ENCODE results near the gene SBDS. TPM values are rescaled to one million over a fixed set of nuclear protein-coding genes. Genes with fewer than 3 reads are reported as not detected.

The SBDS gene
- total RNA-seq, 6 donors from 2014 or later, result 34.6 to 172 (median 113) TPM

GRCh38 chr7:66946545-66946944 lies 48.8 kb downstream of the SBDS start:
- whole genome bisulfite sequencing, 2 donors, result 29 to 34% methylated on average over 2 of the region's 2 CpGs
- Histone ChIP-seq H3K27ac (peak overlapping the region in 2 of 4 donors; percentile 12 to 26), H3K9me3 (no peaks in the 10 kb centered on the region), H3K27me3 (no peaks in the 10 kb centered on the region), H3K4me3 (no peak overlapping the region), H3K36me3 (peaks cover 53 to 99% (median 72%) of the 10 kb centered on the region in 4 donors), H3K4me1 (peaks cover 0 to 11% (median 5%) of the 10 kb centered on the region in 4 donors)
- DNase-seq, result no peak
- ATAC-seq (ENCODE audit: low FRiP score in 2 of 2), result no peak
- no peak for TF ChIP-seq CTCF (IDR thresholded peaks at IDR 0.05)
- no peak for TF ChIP-seq POLR2A (IDR thresholded peaks at IDR 0.05)
- TF ChIP-seq EP300 (IDR thresholded peaks at IDR 0.05), result no peak
- no peak for TF ChIP-seq POLR2AphosphoS5 (IDR thresholded peaks at IDR 0.05)

- WGBS, 2 donors, result 83 to 89% methylated on average over 4 of the region's 4 CpGs
- peaks cover 0 to 3% (median 0%) of the 10 kb centered on the region in 4 donors for H3K4me1 ChIP-seq
- no peak overlapping the region for H3K4me3 ChIP-seq
- TF ChIP-seq POLR2AphosphoS5 (IDR thresholded peaks at IDR 0.05) (no peak), POLR2A (IDR thresholded peaks at IDR 0.05) (no peak), CTCF (IDR thresholded peaks at IDR 0.05) (no peak), EP300 (IDR thresholded peaks at IDR 0.05) (no peak)
- H3K27me3 ChIP-seq, result no peaks in the 10 kb centered on the region
- H3K9me3 ChIP-seq, result no peaks in the 10 kb centered on the region
- no peak for ATAC-seq (ENCODE audit: low FRiP score in 2 of 2)
- H3K27ac ChIP-seq, result no peak overlapping the region
- DNase-seq, result no peak
- H3K36me3 ChIP-seq, result peaks cover 12 to 34% (median 22%) of the 10 kb centered on the region in 4 donors
Measured at GRCh38 chr7:66939325-66939724, 56.1 kb downstream of the SBDS start.

- WGBS, 2 donors, result 96 to 98% methylated on average over 4 of the region's 4 CpGs
- ATAC-seq (ENCODE audit: low FRiP score in 2 of 2), result no peak
- Histone ChIP-seq H3K27me3 (no peaks in the 10 kb centered on the region), H3K9me3 (no peaks in the 10 kb centered on the region), H3K4me3 (no peak overlapping the region), H3K4me1 (peaks cover 0 to 7% (median 5%) of the 10 kb centered on the region in 4 donors), H3K36me3 (peaks cover 7 to 20% (median 13%) of the 10 kb centered on the region in 4 donors), H3K27ac (no peak overlapping the region)
- no peak for DNase-seq
- no peak for TF ChIP-seq POLR2A (IDR thresholded peaks at IDR 0.05)
- TF ChIP-seq POLR2AphosphoS5 (IDR thresholded peaks at IDR 0.05), result no peak
Measured at GRCh38 chr7:66937940-66938339, 57.4 kb downstream of the SBDS start.

Small RNA genes lying within 50 kb of the gene (small RNA-seq; reads per million reads assigned to genes)
- gene RN7SL43P, result 0 reads per million in 4 donors

Other genes with a start within 250 kb of the SBDS start
- gene TMEM248, start 74.4 kb downstream of the SBDS start, total RNA-seq, result 100 to 1,000 TPM in 5 of 6 donors, 10 to 100 TPM in 1; 55.5 to 153 (median 111) TPM
- 10 to 100 TPM; 13.9 to 40.9 (median 17.2) TPM for gene TYW1, start 1.2 kb upstream of the SBDS start, total RNA-seq

All from upper lobe of left lung (tissue), 6 donors.